ENCODE results near the gene KCNIP4. TPM values are rescaled to one million over a fixed set of nuclear protein-coding genes. Genes with fewer than 3 reads are reported as not detected.

Gene KCNIP4
- total RNA-seq, 1 donor from 2014 or later = not detected

DNA sequence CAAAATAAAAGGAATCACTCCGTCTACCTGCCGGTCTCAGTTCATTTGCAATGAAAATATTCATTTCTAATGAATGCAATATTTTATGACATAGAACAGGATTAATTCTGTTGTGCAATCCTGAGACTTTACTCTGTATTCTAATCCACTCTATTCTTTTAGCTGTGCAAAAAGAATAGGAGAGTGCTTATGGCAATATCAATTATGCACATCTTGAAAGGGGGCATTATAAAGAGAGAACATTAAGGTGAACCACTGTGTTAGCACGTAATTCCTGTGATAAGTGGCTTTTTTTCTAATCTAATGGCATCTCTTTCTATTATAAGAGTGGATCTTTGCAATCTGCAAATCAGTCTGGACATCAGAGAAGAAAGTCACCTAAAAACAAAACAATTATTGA is 99.5 kb downstream of the KCNIP4 start:
- intact Hi-C loops (cut with micrococcal nuclease) = no loop called here

DNA sequence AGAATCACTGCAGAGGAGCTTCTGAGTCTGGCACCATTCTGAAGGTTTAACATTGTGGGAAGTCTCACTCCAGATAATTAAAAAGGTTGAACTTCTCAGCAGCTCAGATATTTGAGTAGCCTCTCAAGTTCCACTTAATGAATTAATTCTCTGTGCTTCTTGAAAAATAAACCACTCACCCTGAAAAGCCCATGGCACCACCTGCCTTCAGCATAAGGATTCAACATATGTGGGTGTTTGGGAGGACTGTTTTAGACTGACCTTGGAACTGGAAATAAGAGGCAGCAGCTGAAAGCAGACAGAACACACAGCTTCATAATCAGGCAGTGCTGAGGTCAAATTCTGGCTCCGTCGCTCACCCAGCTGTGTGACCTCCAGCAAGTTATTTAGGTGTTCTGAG is 100.6 kb downstream of the KCNIP4 start:
- intact Hi-C loops (cut with micrococcal nuclease) = no loop called here

DNA sequence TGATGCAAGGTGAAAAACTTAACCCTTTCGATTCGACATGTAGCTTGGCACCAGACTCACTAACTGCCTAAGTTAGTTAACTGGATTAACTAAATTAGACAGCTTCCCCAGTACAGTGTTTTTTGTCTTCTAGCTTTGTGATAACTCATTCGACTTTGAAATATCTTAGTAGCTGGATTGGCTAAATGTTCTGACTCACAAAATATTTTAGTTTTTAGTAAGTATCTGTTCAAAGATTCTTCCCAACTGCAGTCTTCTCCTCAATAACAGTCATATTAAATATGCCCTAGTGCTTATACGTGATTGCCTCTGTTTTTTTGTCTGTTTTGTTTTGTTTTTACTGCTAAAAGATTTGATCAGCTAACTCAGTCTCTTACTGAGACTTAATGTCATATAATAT is 102.9 kb downstream of the KCNIP4 start:
- intact Hi-C loops (cut with micrococcal nuclease) = no loop called here

DNA sequence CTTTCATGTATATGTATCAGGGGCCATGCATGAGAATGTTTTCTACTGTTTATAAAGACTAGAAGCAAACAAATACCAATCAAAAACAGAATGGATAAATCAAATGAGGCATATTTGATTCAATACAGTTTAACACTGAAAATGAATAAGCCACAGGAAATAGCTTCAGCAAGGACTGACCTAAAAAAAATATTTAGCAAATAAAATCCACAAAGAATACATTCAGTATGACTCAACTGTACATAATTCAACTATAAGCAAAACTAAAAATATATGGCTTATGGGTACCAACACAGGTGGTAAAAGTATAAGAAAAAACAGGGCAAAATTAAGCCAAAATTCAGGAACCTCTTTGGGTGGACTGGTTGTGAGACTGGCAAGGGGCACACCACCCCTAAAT is 112.9 kb downstream of the KCNIP4 start:
- intact Hi-C loops (cut with micrococcal nuclease) = no loop called here

DNA sequence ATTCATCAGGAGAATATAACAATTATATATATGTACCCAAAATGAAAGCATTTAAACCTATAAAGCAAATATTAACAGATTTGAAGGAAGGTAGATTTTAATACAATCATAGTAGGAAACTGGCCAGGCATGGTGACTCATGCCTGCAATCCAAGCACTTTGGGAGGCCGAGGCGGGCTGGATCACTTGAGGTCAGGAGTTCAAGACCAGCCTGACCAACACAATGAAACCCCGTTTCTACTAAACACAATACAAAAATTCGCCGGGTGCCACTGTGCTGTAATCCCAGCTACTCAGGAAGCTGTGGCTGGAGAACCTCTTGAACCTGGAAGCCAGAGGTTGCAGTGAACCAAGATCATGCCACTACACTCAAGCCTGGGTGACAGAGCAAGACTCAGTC is 118.3 kb downstream of the KCNIP4 start:
- intact Hi-C loops (cut with micrococcal nuclease) = no loop called here

DNA sequence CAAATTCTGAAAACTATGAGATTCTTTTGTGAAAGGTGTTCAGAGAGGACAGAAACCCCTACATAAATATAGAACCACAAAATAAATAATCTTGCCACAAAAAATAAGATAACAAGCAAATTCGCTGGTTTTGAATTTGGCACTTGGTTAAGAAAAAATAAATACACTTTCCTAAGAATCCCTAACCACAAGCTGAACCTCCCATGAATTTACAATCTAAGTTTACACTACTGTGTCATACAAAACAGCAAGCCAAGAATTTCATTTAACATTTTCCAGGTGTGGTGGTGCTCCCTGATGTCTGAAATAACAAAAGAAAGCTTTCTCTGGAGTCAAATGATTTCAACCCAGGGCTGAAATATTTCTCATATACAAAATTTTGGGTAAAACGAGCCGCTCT is 121.0 kb downstream of the KCNIP4 start:
- intact Hi-C loops (cut with micrococcal nuclease) = no loop called here

DNA sequence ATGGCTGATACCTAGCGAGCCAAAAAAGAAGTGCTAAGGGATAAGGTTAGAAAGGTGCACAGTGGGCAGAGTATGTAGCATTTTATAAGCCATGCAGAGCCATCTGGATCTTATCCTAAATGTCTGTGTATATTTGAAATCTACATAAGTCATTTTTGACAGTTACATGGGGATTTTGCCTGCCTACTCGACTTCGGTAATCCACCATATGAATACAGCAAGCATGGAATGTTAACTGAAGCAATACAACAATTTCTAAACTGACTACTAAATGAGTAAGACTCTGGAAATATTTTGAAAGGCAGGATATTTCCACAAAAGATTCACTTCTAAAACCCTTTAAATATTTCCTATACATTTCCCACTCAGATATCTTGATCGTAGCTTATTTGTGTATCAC is 122.5 kb downstream of the KCNIP4 start:
- intact Hi-C loops (cut with micrococcal nuclease) = no loop called here

DNA sequence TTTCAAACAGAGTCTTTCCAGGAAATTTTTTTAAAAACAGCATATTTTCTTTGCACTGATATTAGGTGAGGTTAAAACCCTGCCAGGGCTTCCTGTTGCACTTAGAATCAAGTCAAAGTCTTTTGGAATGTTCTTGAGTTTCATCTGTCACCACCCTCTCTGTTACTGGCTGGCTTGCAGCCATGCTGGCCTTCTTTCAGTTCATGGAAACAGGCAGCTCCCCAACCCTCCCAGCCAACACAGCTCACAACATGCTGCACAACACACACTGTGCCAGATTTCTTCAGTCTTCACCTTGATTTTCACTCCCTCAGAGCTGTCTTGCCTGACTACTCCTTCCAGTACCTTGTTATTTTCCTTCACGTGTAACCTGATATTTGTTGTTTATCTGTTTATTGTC is 129.5 kb downstream of the KCNIP4 start:
- intact Hi-C loops (cut with micrococcal nuclease) = no loop called here

DNA sequence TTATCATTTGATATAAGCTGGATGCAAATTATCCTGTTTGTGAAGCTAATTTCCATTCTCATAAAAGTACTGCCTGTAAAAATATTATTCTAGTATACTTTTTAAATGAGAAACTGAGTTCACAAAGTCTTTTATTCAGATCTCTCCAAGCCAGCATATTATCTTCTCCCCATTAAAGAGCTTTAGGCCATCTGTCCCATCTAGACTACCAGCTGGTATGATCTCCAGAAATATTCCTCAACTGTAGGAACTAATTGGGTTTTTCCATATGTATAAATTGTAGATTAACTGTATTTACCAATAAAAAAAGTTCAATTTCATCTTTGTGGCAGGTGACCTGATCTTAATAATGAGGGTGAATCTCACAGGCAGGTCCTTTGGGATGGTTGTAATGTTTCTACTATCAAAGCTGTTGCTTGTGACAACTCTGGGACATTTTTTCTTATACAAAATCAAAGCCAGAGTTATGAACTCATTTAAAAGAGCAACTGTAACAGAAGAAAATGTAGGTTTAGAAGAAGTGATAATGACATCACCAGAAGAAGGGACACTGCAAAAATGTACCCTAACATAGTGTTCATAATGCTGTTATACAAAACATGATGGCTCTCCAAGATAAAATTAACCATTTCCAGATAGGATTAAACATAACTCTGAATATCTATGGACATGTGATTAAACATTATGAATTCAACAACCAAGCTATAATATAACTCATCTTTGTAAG is 132.8 kb downstream of the KCNIP4 start:
- intact Hi-C loops (cut with micrococcal nuclease) = no loop called here

DNA sequence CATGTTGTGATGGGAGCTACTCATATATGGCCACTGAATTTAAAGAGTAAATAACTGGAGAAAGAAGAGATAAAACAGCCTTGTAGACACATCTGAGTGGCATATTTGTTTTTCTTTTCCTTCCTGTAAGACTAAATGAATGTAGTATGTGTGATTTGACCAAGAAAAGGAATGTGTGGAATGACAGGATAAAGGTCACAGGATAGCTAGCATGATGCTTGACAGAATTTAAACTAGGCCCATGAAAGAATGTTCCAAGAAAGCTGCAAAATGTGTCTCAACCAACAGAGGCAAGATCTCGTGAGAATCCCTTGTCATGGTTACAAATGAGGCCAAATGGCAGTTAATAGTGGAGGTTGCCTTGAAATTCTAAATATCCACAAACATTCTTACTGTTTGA is 137.0 kb downstream of the KCNIP4 start:
- intact Hi-C loops (cut with micrococcal nuclease) = no loop called here

DNA sequence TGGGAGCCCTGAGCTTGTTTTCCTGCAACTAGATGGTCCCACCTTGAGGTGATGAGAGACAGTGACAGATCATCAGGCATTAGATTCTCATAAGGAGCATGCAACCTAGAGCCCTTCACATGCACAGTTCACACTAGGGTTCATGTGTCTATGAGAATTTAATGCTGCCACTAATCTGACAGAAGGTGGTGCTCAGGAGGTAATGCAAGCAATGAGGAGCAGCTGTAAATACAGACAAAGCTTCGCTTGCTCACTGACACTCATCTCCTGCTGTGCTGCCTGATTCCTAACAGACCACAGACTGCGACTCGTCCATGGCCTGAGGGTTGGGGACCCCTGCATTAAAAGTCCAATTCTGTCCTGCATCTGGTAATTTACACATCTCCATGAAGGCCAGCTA is 141.6 kb downstream of the KCNIP4 start:
- intact Hi-C loops (cut with micrococcal nuclease) = no loop called here

DNA sequence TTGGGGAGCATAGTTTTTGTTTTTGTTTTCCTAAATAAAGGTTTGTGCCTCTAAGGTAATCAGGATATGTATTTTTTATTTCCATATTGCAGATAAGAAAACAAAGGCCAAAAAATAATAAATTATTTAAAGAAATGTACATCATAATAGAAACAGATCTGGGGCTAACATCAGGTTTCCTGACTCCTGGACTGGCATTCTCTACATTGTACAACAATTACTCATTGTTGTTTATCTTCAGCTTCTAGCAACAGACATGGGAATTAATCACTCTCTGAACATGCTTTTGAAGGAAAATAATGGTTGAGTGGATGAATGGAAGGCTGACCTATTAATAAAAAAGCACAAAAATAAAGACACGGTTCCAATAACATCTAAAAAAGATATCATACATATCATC is 146.2 kb downstream of the KCNIP4 start:
- intact Hi-C loops (cut with micrococcal nuclease) = no loop called here

DNA sequence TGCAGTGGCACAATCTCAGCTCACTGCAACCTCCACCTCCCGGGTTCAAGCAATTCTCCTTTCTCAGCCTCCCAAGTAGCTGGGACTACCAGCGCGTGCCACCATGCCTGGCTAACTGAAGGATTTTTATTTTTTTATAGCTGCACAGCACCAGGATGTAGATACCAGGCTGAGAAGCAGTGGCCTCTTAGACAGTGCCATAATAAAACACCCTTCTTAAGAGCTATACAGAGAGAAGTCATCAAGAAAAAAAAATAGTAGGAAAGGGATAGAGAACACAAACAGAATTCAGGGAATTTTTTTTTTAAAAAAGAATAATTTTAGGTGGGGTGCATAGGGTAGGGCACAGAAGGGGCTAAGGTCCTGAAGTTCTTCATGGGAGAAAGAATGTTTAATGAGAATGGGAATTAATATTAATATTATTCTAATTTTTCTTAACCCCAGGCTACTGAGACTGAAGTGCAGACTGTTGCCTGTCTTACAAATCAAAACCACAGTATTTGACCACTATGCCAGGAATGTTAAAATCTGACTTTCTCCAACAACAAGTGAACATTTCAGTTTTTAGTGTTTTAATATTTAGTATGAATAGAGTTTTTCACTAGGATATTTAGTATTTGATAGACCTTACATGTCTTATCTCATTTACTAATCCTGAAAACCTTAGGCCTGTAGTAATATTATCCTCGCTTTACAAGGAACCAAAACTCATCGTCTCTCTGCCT is 146.7 kb downstream of the KCNIP4 start:
- intact Hi-C loops (cut with micrococcal nuclease) = no loop called here

DNA sequence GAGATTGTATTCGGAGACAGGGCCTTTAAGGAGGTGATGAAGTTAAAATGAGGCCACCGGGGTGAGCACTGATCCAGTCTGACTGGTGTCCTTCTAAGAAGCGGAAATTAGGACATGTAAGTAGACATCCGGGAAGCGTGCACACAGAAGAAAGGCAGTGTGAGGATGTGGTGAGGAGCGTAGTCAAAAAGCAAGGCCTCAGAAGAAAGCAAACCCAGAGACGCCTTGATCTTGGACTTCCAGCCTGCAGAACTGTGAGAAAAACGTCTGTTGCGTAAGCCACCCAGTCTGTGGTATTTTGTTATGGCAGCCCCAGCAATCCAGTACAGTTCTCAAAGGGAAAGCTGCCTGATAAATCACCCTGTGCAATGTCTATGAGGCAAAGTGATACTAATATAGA is 153.5 kb downstream of the KCNIP4 start:
- intact Hi-C loops (cut with micrococcal nuclease) = no loop called here

DNA sequence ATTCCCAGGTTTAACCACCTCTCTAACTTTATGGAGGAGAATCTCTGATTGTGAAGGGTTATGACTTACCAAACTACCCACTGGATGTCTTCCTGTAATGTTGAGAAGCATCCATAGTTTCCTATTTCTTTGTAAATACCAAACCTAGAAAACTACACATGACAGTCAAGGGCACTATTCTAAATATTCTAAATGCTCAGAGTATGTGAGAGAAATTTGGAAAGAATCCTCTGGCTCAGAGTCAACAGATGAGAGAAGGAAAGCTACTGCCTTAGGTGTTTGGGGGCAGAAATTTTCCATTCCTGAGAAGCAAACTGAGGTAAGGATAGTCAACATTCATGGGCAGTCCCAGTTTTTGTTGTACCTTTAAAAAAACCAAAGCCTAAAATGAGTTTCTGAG is 155.8 kb downstream of the KCNIP4 start:
- intact Hi-C loops (cut with micrococcal nuclease) = no loop called here

DNA sequence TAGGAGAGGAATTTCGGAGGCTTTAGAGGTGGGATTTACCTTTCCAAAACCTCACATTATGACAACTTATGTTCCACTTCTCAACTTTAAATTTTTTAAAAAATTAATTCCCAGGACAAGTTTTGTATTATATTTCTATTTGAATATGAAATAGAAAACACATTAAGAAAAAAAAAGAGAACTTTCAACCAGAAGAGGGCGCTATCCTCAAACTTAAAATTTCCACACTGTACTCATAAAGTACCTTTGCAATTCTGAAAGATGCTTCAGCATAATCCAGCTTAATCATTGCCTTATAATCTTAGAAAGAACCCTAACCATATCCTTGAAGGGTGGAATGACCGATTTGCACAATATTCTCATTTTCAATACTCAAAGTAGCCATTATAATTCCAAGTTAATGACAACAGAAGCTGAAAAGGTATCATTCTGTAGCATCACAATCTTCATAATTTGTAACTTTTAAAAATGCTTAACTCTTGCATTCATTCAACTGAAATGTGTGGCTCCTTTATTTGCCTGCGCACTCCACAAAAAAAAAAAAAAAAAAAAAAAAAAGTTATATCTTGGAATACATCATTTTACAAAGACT is 158.0 kb downstream of the KCNIP4 start:
- intact Hi-C loops (cut with micrococcal nuclease) = loop anchor here (1.0 kb wide), 1 partner anchor 900 kb away; no protein-coding TSS in a partner anchor

DNA sequence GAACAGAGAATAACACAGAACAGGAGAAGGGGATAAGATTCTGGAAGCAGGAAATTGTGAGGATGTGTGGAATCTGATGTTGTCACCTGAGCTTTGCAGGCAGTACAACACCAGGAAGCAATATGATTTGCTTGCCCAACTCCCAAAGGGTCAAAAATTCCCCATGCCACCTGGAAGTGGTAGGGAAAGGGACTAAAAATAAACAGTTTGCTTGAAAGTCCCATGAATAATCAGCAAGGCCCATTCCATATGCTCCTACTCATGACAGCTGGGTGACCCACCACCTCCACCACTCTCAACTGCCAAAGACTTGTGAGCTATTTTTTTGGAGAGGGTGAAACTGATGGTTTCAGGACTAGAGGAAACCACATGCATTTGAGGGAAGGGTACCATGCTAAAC is 168.4 kb downstream of the KCNIP4 start:
- intact Hi-C loops (cut with micrococcal nuclease) = no loop called here

DNA sequence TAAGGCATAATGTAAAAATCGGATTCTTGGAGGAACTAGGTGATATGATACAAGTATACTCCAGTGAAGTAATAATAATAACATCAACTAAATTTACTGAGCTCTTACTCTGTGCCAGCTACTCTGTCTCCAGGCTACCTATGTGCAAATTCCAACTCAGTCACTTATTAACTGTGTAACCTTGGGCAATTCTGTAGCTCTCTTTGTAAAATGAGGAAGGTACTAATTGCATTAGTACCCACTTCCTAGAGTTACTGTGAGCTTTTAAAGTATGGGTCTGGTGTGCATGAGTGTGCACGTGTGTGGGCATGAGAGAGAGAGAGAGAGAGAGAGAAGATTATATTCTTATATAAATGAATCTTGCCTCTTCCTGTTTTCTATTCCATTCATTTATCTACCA is 169.9 kb downstream of the KCNIP4 start:
- intact Hi-C loops (cut with micrococcal nuclease) = no loop called here

DNA sequence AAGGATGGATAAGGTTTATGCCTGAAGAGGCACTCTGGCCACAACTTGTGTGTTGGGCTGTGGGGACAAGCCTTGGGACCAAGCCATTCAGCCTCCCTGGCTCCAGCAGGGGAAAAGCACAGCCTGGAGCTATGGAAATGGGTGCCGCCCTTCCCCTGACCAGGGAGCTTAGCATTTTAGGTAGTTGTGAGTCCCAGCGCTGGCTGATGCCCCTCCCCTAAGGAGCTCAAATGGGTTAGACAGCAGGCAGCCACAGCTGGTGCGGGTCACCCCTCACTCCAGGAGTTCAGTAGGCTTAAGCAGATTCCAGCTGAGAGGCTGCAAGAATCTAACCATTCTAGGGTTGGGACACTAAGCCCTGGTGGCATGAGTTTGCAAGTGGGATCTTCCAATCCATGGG is 172.9 kb downstream of the KCNIP4 start:
- intact Hi-C loops (cut with micrococcal nuclease) = no loop called here

DNA sequence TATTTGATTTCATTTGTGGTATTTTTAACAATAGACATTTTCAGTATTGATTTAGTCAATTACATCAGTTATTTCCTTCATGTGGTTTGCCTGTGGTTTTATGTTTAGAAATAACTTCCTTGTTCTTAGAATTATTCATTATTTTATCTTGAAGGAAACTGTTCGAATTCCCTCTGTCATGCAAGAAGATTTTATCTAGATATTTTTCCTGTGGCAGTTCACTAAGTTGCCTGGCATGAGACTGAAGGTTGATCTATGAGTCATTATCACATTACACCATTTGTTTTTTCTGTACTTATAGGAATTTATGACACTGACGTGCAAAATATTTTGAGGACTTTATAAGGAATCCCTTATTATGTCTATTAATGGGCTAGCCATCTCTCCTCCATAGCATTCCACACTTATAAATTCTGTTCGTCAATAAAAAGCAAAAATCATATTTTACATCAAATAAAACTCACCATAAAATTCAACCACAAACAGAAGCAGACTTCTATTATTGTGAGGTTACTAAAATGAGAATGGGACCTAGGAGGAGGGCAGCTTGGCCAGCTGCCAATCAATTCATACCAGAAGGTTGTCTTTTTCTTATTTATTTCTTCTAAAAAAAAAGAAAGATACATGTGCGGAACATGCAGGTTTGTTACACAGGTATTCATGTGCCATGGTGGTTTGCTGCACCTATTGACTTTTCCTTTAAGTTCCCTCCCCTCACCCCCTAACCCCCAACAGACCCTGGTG is 179.0 kb downstream of the KCNIP4 start:
- intact Hi-C loops (cut with micrococcal nuclease) = loop anchor here (10.0 kb wide), 1 partner anchor 1065 kb away; the partner anchor contains the start of gene PACRGL

DNA sequence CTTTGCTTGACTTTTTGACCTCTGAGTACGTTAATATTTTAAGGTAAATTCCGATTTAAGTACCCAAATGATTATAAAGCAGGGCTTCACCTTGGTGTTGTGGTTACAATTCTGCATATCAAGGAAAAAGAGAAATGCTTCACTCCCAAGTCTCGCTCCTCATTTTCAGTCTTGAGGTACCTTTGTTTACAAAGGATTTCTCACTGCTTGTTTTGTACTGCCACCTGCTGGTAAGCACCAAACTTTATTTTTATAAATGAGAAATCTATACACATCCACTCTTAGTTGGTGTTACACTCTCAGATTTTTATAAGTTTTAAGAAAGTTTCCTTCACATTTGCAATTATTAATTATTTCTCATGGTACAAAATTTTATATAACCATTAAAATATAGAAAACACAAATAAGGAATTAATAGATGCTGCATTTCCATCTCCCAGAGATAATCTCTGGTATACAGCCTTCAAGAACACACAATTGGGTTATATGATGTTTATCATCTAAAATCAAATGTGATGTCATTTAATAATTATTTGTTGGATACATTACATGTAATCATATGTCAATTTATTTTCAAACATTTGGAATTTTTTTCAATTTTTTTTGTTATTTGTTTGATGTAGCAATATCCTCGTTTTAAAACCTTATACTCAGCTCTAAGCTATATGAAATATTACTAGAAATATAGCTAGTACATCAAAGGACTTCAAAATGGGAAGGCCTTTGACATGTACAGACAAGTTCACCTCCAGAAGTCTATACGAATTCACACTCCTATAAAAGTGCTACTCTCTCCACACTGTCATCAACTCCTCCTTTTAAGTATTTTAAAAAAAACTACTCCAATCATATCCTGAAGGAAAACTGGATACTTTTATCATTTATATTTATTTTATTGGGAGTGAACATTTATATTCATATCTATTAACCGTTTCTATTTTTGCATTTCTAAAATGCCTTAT is 179.9 kb downstream of the KCNIP4 start:
- intact Hi-C loops (cut with micrococcal nuclease) = loop anchor here (1.0 to 10.0 kb wide), 3 partner anchors 256 to 1064 kb away; partner anchors contain the start of gene PACRGL
